Measurements from ENCODE around the gene ZSCAN21. TPM values are rescaled to one million over a fixed set of nuclear protein-coding genes. Genes with fewer than 3 reads are reported as not detected.

Gene ZSCAN21
- total RNA-seq, 1 donor from 2014 or later: 26.3 TPM

DNA sequence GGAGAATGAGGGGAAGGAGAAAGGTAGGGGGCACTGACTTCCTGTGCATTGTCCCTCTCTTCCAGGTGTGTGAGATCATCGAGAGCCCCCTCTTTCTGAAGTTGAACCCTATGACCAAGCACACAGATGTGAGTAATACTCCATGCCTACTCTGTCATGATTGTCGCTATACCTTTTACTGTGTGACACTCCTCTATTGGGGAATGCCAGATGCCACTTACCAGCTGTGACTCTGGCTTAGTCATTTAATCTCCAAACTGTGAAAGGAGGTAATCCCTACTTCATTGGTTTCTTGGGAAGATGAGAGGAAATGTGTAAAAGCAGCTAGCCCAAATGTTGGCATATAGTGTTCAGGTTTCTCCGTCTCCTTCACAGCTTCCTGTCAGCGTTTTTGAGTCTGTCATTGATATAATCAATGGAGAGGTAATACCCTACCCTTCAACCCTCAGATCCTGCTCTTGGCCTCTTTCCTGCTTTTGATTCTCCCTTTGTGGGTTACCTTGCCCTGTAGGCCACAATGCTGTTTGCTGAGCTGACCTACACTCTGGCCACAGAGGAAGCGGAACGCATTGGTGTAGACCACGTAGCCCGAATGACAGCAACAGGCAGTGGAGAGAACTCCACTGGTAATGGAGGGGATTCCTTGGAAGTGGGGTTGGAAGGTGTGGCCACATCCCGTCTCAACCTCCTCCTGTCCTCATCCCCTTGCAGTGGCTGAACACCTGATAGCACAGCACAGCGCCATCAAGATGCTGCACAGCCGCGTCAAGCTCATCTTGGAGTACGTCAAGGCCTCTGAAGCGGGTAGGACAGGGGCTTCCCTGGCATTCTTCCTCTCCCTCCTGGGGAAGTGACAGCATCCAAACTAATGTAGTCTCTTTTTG lies 41.2 kb downstream of the ZSCAN21 start:
- no peaks in the 10 kb centered on the region for H3K36me3 Mint-ChIP-seq (ENCODE audit: unreplicated experiment)
- H3K4me3 Mint-ChIP-seq (ENCODE audit: unreplicated experiment): peak overlapping the region; percentile 49
- peaks cover 18% of the 10 kb centered on the region for H3K4me1 Mint-ChIP-seq (ENCODE audit: low read depth, unreplicated experiment)
- H3K27ac Mint-ChIP-seq (ENCODE audit: unreplicated experiment): no peak overlapping the region
- peaks cover 10% of the 10 kb centered on the region for H3K9me3 Mint-ChIP-seq (ENCODE audit: unreplicated experiment)
- no peak for DNase-seq
- TF ChIP-seq, protein P1, sequence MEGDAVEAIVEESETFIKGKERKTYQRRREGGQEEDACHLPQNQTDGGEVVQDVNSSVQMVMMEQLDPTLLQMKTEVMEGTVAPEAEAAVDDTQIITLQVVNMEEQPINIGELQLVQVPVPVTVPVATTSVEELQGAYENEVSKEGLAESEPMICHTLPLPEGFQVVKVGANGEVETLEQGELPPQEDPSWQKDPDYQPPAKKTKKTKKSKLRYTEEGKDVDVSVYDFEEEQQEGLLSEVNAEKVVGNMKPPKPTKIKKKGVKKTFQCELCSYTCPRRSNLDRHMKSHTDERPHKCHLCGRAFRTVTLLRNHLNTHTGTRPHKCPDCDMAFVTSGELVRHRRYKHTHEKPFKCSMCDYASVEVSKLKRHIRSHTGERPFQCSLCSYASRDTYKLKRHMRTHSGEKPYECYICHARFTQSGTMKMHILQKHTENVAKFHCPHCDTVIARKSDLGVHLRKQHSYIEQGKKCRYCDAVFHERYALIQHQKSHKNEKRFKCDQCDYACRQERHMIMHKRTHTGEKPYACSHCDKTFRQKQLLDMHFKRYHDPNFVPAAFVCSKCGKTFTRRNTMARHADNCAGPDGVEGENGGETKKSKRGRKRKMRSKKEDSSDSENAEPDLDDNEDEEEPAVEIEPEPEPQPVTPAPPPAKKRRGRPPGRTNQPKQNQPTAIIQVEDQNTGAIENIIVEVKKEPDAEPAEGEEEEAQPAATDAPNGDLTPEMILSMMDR (IDR thresholded peaks at IDR 0.05; ENCODE audit: partially characterized antibody, unreplicated experiment): no peak
- H3K27me3 Mint-ChIP-seq (ENCODE audit: unreplicated experiment): peaks cover 8% of the 10 kb centered on the region

DNA sequence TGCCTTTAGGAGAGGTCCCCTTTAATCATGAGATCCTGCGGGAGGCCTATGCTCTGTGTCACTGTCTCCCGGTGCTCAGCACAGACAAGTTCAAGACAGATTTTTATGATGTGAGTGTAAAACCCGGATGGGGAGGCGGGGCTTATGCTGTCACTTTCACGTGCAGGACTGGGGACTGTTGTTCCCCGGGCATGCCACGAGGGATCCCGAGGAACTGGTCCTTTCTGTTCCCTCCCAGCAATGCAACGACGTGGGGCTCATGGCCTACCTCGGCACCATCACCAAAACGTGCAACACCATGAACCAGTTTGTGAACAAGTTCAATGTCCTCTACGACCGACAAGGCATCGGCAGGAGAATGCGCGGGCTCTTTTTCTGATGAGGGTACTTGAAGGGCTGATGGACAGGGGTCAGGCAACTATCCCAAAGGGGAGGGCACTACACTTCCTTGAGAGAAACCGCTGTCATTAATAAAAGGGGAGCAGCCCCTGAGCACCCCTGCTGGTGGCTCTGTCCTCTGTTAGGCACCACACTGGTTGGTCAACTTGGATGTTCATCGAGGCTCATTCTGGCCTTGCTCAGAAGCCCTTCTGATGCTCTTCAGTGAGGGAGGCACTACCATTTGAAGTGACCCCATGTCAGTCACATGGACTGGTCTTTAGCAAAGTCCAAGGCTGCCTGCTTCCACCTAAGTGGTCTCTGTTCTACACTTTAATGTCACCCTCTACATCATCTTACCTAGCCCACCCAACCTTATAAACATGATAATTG lies 42.0 kb downstream of the ZSCAN21 start:
- Mint-ChIP-seq H3K4me3 (ENCODE audit: unreplicated experiment) (peak overlapping the region; percentile 6), H3K36me3 (ENCODE audit: unreplicated experiment) (no peaks in the 10 kb centered on the region), H3K9me3 (ENCODE audit: unreplicated experiment) (peaks cover 11% of the 10 kb centered on the region), H3K27me3 (ENCODE audit: unreplicated experiment) (peaks cover 8% of the 10 kb centered on the region), H3K4me1 (ENCODE audit: low read depth, unreplicated experiment) (peaks cover 18% of the 10 kb centered on the region), H3K27ac (ENCODE audit: unreplicated experiment) (peak overlapping the region; percentile 5)
- TF ChIP-seq, protein P1 (IDR thresholded peaks at IDR 0.05; ENCODE audit: partially characterized antibody, unreplicated experiment): no peak
- no peak for DNase-seq

DNA sequence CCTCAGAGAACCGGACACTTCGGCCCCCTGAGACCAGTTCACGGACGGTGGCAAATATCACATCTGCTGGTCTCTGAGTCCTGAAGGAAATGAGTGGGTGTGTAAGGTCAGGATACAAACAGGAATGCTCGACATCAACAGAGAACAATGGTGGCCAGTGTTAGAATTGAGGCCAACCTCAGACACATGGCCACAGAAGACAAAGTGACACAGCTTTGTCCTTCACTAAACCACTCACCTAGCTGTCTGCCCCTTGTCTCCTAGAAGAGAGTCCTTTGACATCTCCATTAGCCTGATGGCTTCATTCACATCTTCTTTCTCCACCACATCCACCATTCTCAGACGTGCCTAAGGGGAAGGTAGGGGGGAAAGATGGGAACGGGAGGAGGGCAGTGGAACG lies 43.5 kb downstream of the ZSCAN21 start:
- Mint-ChIP-seq H3K4me1 (ENCODE audit: low read depth, unreplicated experiment) (peaks cover 29% of the 10 kb centered on the region), H3K27me3 (ENCODE audit: unreplicated experiment) (peaks cover 6% of the 10 kb centered on the region), H3K27ac (ENCODE audit: unreplicated experiment) (peak overlapping the region; percentile 77), H3K9me3 (ENCODE audit: unreplicated experiment) (peaks cover 19% of the 10 kb centered on the region), H3K4me3 (ENCODE audit: unreplicated experiment) (peak overlapping the region; percentile 25), H3K36me3 (ENCODE audit: unreplicated experiment) (peaks cover 2% of the 10 kb centered on the region)
- TF ChIP-seq, protein P1 (IDR thresholded peaks at IDR 0.05; ENCODE audit: partially characterized antibody, unreplicated experiment): no peak
- DNase-seq: no peak

DNA sequence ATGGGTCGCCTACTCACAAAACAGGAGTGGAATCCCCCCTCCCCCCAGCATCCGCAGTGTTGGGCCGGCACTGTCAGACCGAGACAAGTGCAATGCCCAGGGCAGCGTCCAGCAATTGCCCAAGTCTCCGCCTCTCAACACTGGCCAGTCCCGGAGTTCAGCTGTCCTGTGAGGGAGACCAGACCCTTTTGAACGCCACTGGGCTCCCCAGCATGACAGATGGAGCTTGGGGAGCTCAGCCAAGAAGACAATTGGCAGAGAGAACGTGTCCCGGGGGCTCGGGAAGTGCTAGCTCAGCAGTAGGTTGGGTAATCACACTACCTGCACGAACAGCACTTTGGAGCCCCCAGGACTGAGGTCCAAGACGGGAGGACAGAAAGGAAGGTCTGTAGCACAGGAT lies 43.9 kb downstream of the ZSCAN21 start:
- peaks cover 7% of the 10 kb centered on the region for H3K36me3 Mint-ChIP-seq (ENCODE audit: unreplicated experiment)
- H3K4me1 Mint-ChIP-seq (ENCODE audit: low read depth, unreplicated experiment): peaks cover 32% of the 10 kb centered on the region
- H3K9me3 Mint-ChIP-seq (ENCODE audit: unreplicated experiment): peaks cover 20% of the 10 kb centered on the region
- H3K27me3 Mint-ChIP-seq (ENCODE audit: unreplicated experiment): peaks cover 5% of the 10 kb centered on the region
- H3K27ac Mint-ChIP-seq (ENCODE audit: unreplicated experiment): peak overlapping the region; percentile 77
- TF ChIP-seq, protein P1 (IDR thresholded peaks at IDR 0.05; ENCODE audit: partially characterized antibody, unreplicated experiment): no peak
- H3K4me3 Mint-ChIP-seq (ENCODE audit: unreplicated experiment): peak overlapping the region; percentile 64
- no peak for DNase-seq
